Left forelimb (tissue), 1 donor: ENCODE results near the gene CLDND1.

Source experiments
- DNase-seq: peaks from one replicate; pipeline ENCODE4 v3.0.0-alpha.2; 2018; ENCODE audit warnings: low spot score

Gene CLDND1

DNA sequence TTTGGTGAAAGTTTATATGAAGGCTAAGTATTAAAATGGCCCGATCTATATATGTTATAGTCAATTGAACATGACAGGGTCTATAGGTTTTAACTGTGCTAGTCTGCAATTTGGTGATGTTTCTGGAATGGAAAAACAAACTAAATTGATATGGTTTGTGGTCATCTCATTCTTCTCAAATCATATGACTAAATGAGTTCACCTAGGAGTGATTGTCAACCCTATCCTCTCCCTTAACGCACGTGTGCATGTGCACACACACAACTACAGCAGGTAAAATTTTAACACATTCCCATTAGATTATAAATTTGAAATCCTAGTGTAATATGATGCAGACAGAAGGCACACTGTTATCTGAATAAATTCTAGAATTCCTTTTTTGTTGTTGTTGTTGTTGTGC is 9.0 kb downstream of the CLDND1 start:
- no peak for DNase-seq

DNA sequence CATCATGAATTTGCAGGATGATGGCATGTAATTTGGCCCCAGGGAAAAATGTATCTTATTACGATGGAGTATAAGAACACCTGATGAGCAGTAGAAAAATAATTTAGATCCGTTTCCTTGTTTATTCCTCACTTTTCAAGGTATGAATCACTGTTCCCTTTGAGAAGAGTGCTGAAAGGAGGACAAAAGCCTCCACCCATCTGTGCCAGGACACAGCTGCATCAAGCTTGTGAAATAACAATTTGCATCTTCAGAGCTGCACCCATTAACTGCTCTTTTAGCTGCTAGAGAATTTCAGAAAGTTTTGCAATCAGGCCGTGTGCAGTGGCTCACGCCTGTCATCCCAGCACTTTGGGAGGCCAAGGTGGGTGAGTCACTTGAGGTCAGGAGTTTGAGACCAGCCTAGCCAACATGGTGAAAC is 9.6 kb downstream of the CLDND1 start:
- no peak for DNase-seq

DNA sequence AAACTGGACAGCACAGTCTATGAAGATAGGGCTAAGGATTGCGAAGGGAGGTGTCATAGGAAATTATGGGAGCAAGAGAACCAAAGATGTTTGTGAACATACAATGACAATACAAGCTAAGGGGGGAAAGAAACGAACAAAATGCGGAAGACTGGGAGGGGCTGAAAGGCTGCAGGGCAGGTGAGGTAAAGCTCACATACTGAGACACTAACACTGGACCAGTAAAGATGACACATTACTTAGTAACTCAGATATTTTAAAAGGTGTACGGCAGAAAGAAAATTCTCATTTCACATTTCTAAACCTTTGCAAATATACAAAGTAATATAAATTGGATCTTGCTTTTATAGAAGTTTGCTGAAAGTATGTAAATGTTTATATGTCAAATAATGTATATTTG is 10.1 kb downstream of the CLDND1 start:
- DNase-seq = no peak

DNA sequence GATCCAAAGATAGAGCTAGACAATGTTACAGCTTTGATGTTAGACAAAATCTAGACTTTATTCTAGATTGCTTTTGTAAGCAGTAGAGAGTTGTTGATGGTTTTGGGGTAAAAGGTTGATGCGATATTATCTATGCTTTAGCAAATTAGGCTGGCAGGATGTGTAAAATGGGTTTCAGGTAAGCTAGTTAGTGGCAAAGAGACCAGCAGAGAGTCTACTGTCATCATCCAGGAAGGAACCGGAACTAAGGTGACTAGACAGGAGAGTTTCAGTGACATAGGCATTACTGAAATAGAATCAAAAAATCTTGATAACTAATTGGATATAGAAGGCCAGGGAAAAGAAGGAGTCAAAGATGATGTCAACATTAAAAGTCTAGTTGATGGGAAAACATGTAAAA is 14.1 kb downstream of the CLDND1 start:
- no peak for DNase-seq

DNA sequence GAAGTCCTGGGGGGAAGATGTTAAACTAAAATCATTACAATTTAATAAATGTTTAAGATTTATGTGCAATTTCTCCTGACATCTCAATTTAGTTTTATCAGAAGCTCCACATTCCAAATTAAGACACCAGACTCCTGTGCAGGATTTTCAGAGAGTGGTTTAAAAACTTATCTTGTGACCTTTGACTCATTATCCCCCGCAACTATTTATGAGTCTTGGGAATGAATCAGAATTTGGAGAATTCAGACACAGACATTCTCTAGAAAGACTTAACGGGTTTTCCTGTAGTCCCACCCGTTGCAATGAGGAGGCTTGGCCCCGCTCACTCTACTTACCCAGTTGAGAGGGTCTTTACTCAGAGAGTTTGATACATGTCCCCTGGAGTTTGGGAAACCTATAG is 18.2 kb downstream of the CLDND1 start:
- no peak for DNase-seq

DNA sequence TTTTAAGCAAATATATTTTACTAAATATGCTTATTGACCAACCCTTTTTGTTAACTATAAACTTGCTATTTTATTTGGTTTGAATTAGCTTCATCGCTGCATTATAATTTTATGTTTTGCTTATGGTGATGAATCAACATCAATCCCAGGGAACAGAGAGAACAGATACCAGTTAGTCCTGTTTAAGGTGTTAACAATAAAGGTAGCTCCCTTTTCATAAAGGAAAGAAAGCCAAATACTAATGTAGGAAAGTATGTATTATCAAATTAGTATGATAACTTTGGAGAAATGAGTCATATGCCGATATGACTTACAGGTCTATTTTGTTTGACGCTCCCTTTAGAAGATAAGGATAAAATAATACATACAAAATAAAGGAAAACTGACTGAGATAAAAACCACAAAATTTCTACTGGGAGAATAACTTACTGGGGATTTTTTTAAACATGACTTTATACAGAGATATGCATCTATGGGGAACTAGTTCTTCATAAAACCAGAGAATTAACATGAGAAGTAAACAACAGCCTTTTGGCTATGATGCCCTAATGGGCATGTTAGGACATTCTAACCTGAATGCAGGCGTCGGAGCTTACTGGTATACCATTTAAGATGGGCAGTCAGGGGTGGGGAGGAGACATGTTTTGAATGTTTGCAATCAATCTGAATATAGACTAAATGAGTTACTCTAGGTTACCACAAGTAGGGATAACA is 20.7 kb downstream of the CLDND1 start:
- DNase-seq = no peak

DNA sequence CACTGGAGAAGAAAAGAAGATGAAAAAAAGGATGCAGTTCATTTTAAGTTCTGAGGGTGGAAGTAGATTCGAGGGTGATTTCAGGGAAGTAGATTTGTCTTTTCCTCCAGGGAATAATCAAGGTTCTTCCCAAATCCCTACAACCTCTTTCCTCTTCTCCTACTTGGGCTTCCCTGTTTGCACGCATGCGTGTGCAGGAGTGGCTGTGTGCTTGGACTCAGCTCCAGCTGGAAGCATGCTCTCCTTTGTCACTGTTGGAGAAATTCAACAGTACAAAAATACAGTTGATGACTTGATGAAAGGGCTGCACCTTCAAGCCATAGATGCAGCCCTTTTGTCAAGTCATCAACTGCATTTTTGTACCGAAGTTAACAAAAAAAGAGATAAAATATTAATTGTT is 21.4 kb downstream of the CLDND1 start:
- DNase-seq = no peak

DNA sequence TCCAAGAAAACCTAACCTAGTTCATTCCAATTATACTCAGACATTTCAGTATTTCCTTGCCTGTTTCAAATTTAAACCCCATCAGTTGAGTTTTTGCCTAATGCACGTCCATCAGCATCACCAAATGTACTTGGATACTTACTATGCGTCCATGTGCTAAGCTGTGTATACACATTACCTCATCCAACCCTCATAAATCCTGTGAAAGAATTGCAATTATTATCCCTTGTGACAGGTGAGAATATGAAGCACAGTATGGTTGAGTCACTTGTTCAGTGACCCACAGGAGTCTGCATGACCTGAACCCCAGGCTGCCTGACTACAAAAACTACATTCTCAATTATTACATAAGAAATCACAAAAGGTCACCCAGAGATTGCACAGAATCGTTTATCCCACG is 22.7 kb downstream of the CLDND1 start:
- no peak for DNase-seq

DNA sequence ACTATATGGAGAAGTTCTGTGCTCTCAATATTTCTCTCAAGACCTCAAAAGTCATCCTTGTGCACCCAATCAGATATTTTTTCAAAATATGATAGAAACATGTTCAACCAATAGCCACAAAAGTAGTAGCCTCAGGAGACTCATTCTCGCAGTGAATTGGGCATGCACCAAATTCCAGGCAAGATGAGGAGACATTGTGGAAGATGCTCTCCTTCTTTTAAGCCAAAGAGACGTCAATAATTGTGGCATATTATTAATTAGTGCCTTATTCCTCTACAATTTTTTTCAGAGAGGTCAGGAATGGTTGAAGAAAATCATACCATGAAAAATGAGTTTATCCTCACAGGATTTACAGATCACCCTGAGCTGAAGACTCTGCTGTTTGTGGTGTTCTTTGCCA is 25.3 kb downstream of the CLDND1 start, which contains the start of gene OR5K2:
Gene OR5K2, plus strand, starts transcription at position 301 of the 400 bp plus-strand sequence. Its CDS starts 0 bp downstream, at position 301.
- no peak for DNase-seq

DNA sequence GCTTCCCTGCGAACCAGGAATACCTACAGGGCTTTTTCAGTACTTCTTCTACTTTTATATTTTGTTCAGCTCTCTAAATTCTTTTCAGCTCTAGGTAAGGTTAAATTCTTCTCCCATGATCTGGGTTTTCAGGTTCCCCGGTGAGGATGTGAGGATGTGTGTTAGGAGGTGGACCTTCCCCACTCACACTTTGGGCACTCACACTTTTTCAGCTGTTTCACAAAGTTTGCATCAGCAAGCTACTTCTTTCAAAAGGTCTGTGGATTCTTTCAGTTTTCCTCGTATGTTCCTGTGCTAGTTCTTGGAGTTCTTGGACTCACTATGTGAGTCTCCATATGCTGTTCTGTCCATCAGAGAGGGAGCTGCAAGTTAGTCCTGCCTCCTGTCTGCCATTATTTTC is 39.1 kb downstream of the CLDND1 start:
- DNase-seq = no peak

DNA sequence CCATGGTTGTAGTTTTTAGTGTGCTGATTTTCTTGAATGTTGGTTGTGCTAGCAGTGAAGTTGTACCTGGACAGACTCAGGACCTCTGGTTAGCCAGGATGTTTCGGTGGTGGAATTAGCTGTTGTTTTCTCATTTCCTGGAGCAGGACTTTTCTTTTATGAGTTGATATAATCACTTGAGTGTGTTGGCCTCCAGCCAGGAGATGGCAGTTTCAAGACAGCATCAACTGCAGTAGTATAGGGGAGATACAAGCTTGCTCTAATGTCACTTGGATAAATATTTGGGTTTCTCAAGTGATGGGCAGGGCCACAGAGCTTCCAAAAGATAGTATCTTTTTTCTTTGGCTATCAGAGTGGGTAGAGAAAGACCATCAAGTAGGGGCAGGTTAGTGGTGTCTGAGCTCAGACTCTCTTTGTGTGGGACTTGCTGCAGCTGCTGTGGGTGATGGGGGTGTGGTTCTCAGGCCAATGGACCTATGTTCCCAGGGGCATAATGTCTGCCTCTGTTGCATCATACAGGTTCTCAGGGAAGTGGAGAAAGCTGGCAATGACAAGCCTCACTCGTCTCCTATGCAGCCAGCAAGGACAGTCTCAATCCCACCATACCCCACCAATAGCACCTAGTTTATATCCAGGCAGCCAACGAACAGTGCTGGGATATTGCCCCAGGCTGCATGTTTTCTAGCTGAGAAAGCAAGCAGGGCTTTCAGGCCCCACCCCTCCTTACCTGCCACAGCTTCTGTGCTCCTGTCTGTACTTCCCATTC is 39.8 kb downstream of the CLDND1 start:
- no peak for DNase-seq
